Measurements from ENCODE around the gene SDHA.
"Not testable (repeated sequence)": the region's sequence is repeated elsewhere in the genome, so short reads cannot be mapped to it uniquely, and the experiment has no call there.

The SDHA gene

GRCh38 chr5:198516-199196, 19.5 kb upstream of the SDHA start:
- DNase-seq (ENCODE audit: low read depth in 2 of 2), result no peak

DNA sequence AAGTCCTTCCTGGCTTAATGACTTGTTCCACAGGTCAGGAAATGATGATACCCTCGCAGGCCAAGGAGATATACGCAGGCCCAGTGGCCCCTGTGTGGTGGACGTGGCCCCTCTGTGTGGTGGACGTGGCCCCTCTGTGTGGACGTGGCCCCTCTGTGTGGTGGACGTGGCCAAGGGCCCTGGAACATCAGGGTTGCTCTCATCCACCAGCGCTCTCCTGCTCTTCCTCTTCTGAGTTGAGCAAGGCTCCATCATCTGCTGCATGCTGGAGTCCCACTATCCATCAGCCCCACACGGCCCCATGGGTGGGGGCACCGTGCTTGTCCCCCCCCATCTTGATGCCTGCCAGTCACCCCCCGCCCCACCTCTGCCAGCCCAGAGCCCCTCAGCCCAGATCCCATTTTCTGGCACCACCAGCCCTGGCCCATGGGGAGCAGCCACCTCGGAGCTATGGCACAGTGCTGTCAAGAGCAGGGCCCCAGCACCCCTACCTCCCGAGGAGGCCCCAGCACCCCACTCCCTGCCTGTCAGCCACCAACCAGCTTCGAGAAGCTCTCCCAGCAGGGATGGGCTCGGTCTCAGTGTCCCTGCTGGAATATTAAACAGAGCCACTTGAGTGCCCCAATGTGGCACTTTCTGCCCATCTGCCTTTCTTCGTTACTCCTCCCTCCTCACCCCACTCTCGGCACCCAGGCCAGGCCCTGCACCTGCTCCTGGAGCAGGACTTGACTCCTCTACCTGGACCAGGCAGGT, 18.7 kb upstream of the SDHA start:
- DNase-seq (ENCODE audit: low read depth in 2 of 2), result no peak

DNA sequence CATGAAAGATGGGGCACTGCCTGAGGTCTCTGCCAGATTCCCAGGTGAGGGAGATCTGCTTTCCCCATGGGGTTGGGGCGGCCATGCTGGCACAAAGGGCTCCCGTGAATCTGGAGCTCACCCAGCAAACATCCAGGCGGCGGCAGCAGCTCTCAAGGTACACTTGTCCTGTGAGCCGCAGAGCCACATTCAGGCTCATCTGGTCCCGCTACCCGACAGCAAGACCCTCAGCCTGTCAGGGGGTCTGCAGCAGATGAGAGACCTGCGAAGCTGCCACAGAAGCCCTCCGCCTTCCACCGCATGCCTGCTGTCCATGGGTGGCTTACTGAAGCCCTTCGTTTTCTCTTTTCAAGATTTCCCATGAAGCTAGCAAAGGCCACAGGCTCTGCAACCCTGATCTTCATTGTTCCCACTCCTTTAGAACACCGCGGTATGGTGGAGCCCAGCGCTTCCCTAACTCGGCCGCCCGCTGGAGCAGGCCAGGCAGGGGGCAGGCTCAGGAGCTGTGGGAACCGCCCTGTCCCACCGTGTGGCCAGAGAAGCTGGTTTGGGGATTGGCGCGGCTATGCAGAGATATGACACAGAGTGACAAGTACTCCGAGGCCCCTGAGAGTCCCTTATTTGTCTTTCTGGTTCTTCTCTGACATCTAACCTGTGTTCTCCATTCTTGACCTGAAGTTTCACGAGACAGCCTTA, 18.0 kb upstream of the SDHA start:
- no peak for DNase-seq (ENCODE audit: low read depth in 2 of 2)

DNA sequence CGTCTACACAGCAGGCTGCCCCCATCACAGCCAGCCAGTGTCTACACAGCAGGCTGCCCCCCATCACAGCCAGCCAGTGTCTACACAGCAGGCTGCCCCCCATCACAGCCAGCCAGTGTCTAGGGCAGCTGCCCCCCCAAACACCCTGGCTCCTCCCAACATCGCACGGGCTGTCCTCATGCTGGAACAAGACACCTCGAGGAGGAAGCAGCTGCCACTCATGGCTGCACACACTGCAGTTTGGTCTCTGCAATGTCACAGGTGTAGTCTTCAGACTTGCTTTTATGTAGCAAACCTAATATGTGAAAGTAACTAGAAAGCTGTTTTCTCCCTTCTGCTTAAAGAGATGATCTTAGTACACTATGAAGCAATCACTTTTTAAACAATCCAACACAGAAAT, 17.1 kb upstream of the SDHA start:
- no peak for DNase-seq (ENCODE audit: low read depth in 2 of 2)

DNA sequence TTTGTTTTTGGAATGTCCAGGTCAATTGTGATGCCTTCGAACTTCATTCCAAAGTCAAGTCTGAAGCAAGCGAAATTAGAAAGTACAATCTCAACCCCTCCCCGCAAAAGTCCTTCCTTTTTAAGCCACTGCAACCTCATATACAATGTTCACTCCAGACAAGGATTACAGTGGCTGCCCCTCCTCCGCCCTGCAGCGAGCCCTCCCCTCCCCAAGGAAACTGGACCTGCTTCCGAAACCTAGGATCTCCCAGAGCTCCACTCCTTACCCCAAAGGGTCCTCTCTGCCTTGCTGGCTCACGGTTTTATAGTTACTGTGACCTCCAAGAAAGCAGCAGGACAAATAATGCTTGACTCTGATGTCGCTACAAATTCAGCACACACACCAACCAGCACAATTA, 16.4 kb upstream of the SDHA start:
- no peak for DNase-seq (ENCODE audit: low read depth in 2 of 2)

- DNase-seq (ENCODE audit: low read depth in 2 of 2), result no peak
Observed at GRCh38 chr5:203246-203930, 14.7 kb upstream of the SDHA start.

- DNase-seq (ENCODE audit: low read depth in 2 of 2), result no peak
Observed at GRCh38 chr5:204001-204400, 14.1 kb upstream of the SDHA start.

DNA sequence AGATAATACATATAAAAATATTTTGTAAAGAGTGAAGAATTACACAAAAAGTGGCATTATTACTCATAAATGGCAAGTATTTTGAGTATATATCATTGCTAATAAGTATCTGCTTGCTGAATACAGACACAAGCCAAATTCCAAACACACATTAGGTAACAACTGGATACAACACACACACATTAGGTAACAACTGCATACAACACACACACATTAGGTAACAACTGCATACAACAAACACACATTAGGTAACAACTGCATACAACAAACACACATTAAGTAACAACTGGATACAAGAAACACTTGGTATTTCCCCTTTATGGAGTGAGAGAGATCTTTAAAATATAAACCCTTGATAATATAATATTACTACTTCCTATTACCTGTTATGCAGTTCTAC, 13.7 kb upstream of the SDHA start:
- DNase-seq (ENCODE audit: low read depth in 2 of 2), result no peak

DNA sequence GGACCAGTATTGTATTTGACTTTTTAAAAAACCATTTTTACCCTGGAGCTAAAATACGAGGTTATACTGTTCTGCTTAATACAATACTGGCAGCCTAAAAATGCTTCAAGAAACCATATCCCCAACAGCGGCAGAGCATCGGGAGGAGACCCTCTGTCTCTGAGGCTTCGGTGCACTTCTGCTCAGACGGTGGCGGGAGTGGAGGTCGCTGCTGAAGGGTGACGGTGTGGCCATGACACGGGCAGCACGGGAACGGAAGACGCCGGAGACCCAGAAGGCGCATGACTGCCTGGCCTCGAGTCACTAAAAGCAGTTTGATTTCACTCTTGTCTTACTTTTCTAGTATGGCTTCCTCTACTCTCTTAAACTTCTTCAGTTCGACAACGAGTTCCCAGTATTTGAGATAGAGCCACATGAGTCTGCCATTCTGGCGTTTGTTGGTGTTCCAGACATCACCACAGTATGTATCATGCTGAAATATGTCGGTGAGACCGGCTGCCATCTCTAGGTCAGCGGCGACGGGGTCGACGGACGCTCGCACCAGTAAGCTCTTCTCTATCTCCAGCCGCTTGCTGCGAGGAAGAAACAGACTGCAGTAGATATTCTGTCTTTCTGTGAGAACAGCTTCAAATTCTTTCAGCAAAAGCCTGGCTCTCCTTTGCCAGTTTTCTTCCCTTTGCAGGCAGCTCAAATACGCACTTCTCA, 13.0 kb upstream of the SDHA start:
- no peak for DNase-seq (ENCODE audit: low read depth in 2 of 2)

DNA sequence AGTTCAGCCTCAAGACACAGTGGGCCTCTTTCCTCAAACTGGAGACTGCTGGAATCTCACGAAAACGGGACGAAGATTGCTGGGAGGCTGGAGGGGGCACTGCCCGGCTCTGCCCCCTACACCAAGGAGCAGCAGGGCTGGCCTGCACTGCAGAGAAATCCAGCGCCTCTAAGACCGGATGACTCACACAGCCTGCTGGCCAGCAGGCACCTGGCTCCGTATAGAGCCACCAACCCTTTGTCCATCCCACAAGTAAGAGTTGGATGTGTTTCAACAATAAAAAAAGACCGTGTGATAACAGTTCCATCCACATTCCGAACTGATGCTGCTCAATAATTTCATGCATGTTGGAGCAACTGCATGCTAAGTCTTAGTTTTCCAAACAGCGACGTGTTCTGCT, 11.7 kb upstream of the SDHA start:
- DNase-seq (ENCODE audit: low read depth in 2 of 2), result no peak

- DNase-seq (ENCODE audit: low read depth in 2 of 2), result no peak
Observed at GRCh38 chr5:206927-207536, 11.1 kb upstream of the SDHA start.

- DNase-seq (ENCODE audit: low read depth in 2 of 2), result no peak
Observed at GRCh38 chr5:207599-207998, 10.5 kb upstream of the SDHA start.

- DNase-seq (ENCODE audit: low read depth in 2 of 2), result no peak
Observed at GRCh38 chr5:208449-209114, 9.5 kb upstream of the SDHA start.

GRCh38 chr5:213803-214395, 4.2 kb upstream of the SDHA start:
- no peak for DNase-seq (ENCODE audit: low read depth in 2 of 2)

DNA sequence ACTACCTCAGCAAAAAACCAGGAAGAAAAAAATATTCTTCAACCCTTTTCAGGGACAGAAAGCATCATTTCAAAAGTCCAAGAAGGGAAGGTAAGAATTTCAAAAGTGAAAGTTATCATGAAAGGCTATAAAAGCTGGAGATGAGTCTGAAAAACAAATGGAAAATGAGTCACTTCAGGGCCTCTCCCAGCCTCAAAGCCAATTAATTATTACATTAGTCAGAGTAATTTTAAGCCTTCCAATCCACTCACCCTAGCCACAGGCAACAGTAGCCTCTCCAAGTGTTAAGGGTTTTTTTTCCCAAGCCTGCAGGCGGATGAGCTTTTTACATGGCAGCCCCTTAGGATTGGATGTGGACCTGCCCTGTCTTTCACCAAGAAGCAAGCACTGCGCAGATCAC, 2.9 kb upstream of the SDHA start:
- not testable (repeated sequence) for DNase-seq (ENCODE audit: low read depth in 2 of 2)

DNA sequence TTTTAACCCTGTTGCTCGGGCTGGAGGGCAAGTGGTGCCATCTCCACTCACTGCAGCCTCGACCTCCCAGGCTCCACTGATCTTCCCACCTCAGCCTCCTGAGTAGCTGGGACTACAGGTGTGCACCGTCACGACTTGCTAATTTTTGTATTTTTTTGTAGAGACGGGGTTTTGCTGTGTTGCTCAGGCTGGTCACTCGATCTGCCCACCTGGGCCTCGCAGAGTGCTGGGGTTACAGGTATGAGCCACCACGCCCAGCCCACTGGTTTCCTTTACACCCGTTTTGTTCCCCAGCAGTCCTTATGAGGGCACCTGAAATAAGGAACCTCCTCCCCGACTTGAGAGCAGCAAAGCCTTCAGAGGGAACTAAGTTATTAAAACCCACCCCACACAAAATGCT, 2.0 kb upstream of the SDHA start:
- not testable (repeated sequence) for DNase-seq (ENCODE audit: low read depth in 2 of 2)

- DNase-seq (ENCODE audit: low read depth in 2 of 2), result no peak
Observed at GRCh38 chr5:218457-219291, 554 bp downstream of the SDHA start.

- no peak for DNase-seq (ENCODE audit: low read depth in 2 of 2)
Observed at GRCh38 chr5:219460-219863, 1.3 kb downstream of the SDHA start.

DNA sequence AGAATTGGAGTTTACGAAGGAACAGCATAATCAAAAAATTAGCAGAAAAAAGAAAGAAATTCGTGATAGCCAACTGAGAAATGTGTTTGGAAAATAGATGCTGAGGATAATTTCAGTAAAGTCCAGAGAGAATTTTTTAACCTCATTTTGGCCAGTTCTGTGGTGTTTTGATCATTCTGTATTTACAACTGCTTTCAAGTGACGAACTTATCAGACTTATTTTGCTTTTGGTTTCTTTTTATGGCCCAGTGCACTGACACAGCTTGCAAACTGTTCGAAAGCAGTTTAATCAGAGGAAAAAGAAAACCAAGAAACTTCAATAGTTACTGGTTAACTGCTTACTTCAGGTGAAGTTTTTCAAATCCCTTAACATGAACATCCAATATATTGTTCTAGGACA, 1.9 kb downstream of the SDHA start:
- no peak for DNase-seq (ENCODE audit: low read depth in 2 of 2)

Data from fibroblast of skin of left quadriceps (primary cell).